ENCODE data around the gene FAM168A.

- TF ChIP-seq CTCF (IDR thresholded peaks at IDR 0.05 in 2 of 3, conservative IDR thresholded peaks at IDR 0.05 in 1 of 3; ENCODE audit: control insufficient read depth in 2 of 3, extremely low read depth in 1 of 3, insufficient read depth in 1 of 3, low read depth in 3 of 3, low read length in 3 of 3) (no peak), JUND (IDR thresholded peaks at IDR 0.05; ENCODE audit: low read depth, low read length) (no peak), MEF2A (IDR thresholded peaks at IDR 0.05; ENCODE audit: insufficient read depth, low read depth, low read length) (no peak), SIN3A (IDR thresholded peaks at IDR 0.05; ENCODE audit: low read depth, low read length) (no peak), USF1 (IDR thresholded peaks at IDR 0.05; ENCODE audit: borderline replicate concordance, extremely low read length, insufficient read depth, low read depth, low read length) (no peak), ZNF384 (IDR thresholded peaks at IDR 0.05; ENCODE audit: borderline replicate concordance, low read depth, low read length) (no peak), EZH2 (IDR thresholded peaks at IDR 0.05; ENCODE audit: borderline replicate concordance, control insufficient read depth, low read depth, low read length) (no peak)
These were observed 174.4 kb downstream of the FAM168A start for GRCh38 chr11:73423506-73423905.
